SK-N-SH treated with all-trans-retinoic acid at 6 μM for 48 hours (cell line): ENCODE measurements around the gene MICB.

ENCODE experiments used
- ARNTL ChIP-seq: fragments of 450-650 bp; formaldehyde crosslinking; IDR thresholded peaks from 2 replicates; pipeline ENCODE4 v1.5.0; 2020; ENCODE audit warnings: low read depth, mild to moderate bottlenecking, moderate library complexity, borderline replicate concordance
- BACH2 ChIP-seq: fragments of 250-450 bp; sonication (Bioruptor Pico); IDR thresholded peaks from 2 replicates; pipeline ENCODE4 v1.9.0; 2021; ENCODE audit warnings: mild to moderate bottlenecking, borderline replicate concordance
- CREB5 ChIP-seq: fragments of 250-450 bp; sonication (Bioruptor Pico); IDR thresholded peaks from 2 replicates; pipeline ENCODE4 v1.5.1; 2020; ENCODE audit warnings: low read depth, mild to moderate bottlenecking, moderate library complexity
- GLIS3 ChIP-seq: fragments of 250-450 bp; sonication (Bioruptor Pico); IDR thresholded peaks from 2 replicates; pipeline ENCODE4 v1.5.0; 2020; ENCODE audit warnings: mild to moderate bottlenecking, moderate library complexity
- OSR1 ChIP-seq: fragments of 250-450 bp; sonication (Bioruptor Pico); IDR thresholded peaks from 2 replicates; pipeline ENCODE4 v1.8.0; 2022; ENCODE audit warnings: moderate library complexity, mild to moderate bottlenecking, inconsistent platforms
- PATZ1 ChIP-seq: fragments of 250-450 bp; sonication (Bioruptor Pico); IDR thresholded peaks from 2 replicates; pipeline ENCODE4 v1.8.0; 2020; ENCODE audit warnings: mild to moderate bottlenecking, moderate library complexity, borderline replicate concordance
- POU6F1 ChIP-seq: fragments of 250-450 bp; sonication (Bioruptor Pico); IDR thresholded peaks from 2 replicates; pipeline ENCODE4 v1.8.0; 2021; ENCODE audit warnings: low read depth, mild to moderate bottlenecking, moderate library complexity, borderline replicate concordance
- PPARA ChIP-seq: fragments of 250-450 bp; sonication (Bioruptor Pico); IDR thresholded peaks from 2 replicates; pipeline ENCODE4 v1.5.0; 2020; ENCODE audit warnings: mild to moderate bottlenecking, borderline replicate concordance
- SNAI2 ChIP-seq: fragments of 250-450 bp; sonication (Bioruptor Pico); IDR thresholded peaks from 2 replicates; pipeline ENCODE4 v1.5.0; 2020; ENCODE audit warnings: mild to moderate bottlenecking, moderate library complexity
- TCF4 ChIP-seq: fragments of 250-450 bp; sonication (Bioruptor Pico); IDR thresholded peaks from 2 replicates; pipeline ENCODE4 v1.8.0; 2021; ENCODE audit warnings: mild to moderate bottlenecking, moderate library complexity, borderline replicate concordance
- TOX ChIP-seq: fragments of 250-450 bp; sonication (Bioruptor Pico); IDR thresholded peaks from 2 replicates; pipeline ENCODE4 v1.8.0; 2021; ENCODE audit warnings: mild to moderate bottlenecking, moderate library complexity, borderline replicate concordance
- ZFP30 ChIP-seq: fragments of 450-650 bp; formaldehyde crosslinking; IDR thresholded peaks from 2 replicates; pipeline ENCODE4 v1.5.0; 2022; ENCODE audit warnings: mild to moderate bottlenecking, moderate library complexity
- ZNF70 ChIP-seq: fragments of 450-650 bp; formaldehyde crosslinking; IDR thresholded peaks from 2 replicates; pipeline ENCODE4 v1.5.0; 2020; ENCODE audit warnings: mild to moderate bottlenecking, moderate library complexity

GRCh38 chr6:31468311-31468710, 29.6 kb upstream of the MICB start:
- TF ChIP-seq ZFP30 (no peak), PPARA (no peak), CREB5 (CRISPR knock-in tag) (no peak), SNAI2 (CRISPR knock-in tag) (no peak), TOX (CRISPR knock-in tag) (no peak), BACH2 (CRISPR knock-in tag) (no peak), PATZ1 (CRISPR knock-in tag) (no peak), GLIS3 (CRISPR knock-in tag) (no peak), TCF4 (CRISPR knock-in tag) (no peak), ZNF70 (CRISPR knock-in tag) (no peak), POU6F1 (CRISPR knock-in tag) (no peak), OSR1 (CRISPR knock-in tag) (no peak), ARNTL (no peak)
